IPS DF 19.7 (cell line): ENCODE measurements around the gene RBMX2.

Source experiments
- DNase-seq: peaks from one replicate; pipeline ENCODE4 v3.0.0-alpha.2; 2013; ENCODE audit warnings: low read depth, low spot score

The RBMX2 gene

DNA sequence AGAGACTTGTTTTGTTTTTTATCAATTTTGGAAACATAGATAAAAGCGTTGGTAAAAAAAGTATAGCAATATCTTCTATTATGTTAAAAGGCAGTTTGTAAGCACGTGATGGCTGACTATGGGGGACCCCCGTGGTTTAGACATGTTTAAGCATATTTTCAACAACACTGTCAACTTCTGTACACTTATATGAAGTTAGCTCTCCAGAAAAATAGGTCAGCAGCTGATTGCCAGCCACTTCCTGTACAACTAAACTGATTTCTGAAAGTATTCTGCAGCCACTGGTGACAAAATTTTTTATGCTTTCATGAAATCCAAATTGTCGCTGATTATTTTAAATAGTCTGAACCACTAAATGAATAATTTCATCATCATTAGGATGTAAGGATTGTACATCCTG lies 45.2 kb downstream of the RBMX2 start:
- no peak for DNase-seq
